DOHH2 (cell line): ENCODE results near the gene AP3B1.

Source experiments
- CTCF ChIP-seq: fragments of 200-600 bp; sonication (generic); IDR thresholded peaks from one replicate; pipeline ENCODE4 v1.5.1; 2014; ENCODE audit warnings: antibody characterized with exemption, mild to moderate bottlenecking, low read depth, low read length; ENCODE audit not compliant: poor library complexity, severe bottlenecking
- EZH2phosphoT487 ChIP-seq: fragments of 200-600 bp; sonication (generic); IDR thresholded peaks from 2 replicates; pipeline ENCODE4 v1.6.1; 2017; ENCODE audit warnings: borderline replicate concordance, mild to moderate bottlenecking, antibody characterized with exemption, low read length, moderate library complexity, mixed read lengths

GRCh38 chr5:77984587-77984986 is 309.9 kb downstream of the AP3B1 start:
- TF ChIP-seq CTCF (no peak), EZH2phosphoT487 (no peak)
